ENCODE measurements around the gene EMB.
"Not testable (repeated sequence)": the region's sequence is repeated elsewhere in the genome, so short reads cannot be mapped to it uniquely, and the experiment has no call there.

DNA sequence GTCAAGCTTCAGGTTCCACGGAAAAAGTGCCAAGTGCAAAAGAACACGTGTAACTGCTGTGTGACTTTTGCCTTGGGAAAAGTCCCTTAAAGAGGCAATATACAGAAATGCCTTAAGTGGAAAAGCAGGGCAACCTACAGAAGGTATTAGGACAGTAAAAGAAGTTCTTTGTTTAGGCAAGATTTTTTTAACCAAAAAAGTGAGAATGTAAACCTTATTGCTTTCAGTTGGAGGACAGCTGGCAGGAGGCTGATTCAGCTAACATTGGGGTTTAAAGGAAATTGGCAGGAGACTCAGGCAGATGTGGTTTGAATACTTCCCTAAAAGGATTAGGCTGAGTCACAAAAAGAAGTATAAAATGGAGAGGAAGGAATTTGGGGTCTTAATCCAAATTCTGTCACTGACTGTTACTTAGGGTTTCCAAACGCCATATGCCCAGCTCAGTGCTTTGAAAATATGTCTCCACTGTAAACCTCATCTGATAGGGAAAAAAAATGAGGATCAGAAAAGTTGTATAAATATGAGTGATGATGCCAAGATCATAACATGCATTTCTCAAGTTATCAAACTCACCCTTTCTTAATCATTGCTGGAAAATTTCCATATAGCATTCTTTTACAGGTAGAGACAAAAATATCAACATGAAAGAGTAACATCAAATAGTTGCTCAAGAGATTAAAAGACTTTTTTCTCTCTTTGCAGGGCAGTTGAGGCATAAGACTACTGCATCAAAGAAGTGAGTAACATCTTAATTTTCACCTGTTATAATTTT lies 9.8 kb downstream of the EMB start:
- TF ChIP-seq, protein P1, sequence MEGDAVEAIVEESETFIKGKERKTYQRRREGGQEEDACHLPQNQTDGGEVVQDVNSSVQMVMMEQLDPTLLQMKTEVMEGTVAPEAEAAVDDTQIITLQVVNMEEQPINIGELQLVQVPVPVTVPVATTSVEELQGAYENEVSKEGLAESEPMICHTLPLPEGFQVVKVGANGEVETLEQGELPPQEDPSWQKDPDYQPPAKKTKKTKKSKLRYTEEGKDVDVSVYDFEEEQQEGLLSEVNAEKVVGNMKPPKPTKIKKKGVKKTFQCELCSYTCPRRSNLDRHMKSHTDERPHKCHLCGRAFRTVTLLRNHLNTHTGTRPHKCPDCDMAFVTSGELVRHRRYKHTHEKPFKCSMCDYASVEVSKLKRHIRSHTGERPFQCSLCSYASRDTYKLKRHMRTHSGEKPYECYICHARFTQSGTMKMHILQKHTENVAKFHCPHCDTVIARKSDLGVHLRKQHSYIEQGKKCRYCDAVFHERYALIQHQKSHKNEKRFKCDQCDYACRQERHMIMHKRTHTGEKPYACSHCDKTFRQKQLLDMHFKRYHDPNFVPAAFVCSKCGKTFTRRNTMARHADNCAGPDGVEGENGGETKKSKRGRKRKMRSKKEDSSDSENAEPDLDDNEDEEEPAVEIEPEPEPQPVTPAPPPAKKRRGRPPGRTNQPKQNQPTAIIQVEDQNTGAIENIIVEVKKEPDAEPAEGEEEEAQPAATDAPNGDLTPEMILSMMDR (IDR thresholded peaks at IDR 0.05): not testable (repeated sequence)
- not testable (repeated sequence) for TF ChIP-seq POLR2AphosphoS5 (IDR thresholded peaks at IDR 0.05); POLR2A (IDR thresholded peaks at IDR 0.05); EP300 (IDR thresholded peaks at IDR 0.05; ENCODE audit: low read depth)

Measured in transverse colon (tissue), 4 donors.